Measurements from ENCODE around the gene PIP5KL1.

The PIP5KL1 gene

GRCh38 chr9:127896395-127897192 is 34.0 kb downstream of the PIP5KL1 start:
- TF ChIP-seq EGR1 (IDR thresholded peaks at IDR 0.05) (no peak), REST (IDR thresholded peaks at IDR 0.05; ENCODE audit: low read depth) (no peak), TCF12 (IDR thresholded peaks at IDR 0.05; ENCODE audit: low read depth) (no peak), CEBPB (IDR thresholded peaks at IDR 0.05) (no peak), RAD21 (IDR thresholded peaks at IDR 0.05; ENCODE audit: low read depth) (no peak), USF1 (IDR thresholded peaks at IDR 0.05) (no peak), MAX (IDR thresholded peaks at IDR 0.05) (no peak), YY1 (IDR thresholded peaks at IDR 0.05; ENCODE audit: low read depth) (no peak), CREB1 (IDR thresholded peaks at IDR 0.05; ENCODE audit: low read depth) (no peak), ZBTB7A (IDR thresholded peaks at IDR 0.05; ENCODE audit: low read depth) (no peak), EP300 (IDR thresholded peaks at IDR 0.05; ENCODE audit: borderline replicate concordance) (no peak), NFIC (IDR thresholded peaks at IDR 0.05) (no peak), TAF1 (IDR thresholded peaks at IDR 0.05; ENCODE audit: low read depth) (no peak), FOXM1 (IDR thresholded peaks at IDR 0.05; ENCODE audit: borderline replicate concordance, low read depth) (no peak), TEAD4 (IDR thresholded peaks at IDR 0.05) (no peak)

GRCh38 chr9:127895811-127896210 is 34.8 kb downstream of the PIP5KL1 start:
- TF ChIP-seq CREB1 (IDR thresholded peaks at IDR 0.05; ENCODE audit: low read depth): no peak
- TF ChIP-seq TAF1 (IDR thresholded peaks at IDR 0.05; ENCODE audit: low read depth): no peak
- no peak for TF ChIP-seq TCF12 (IDR thresholded peaks at IDR 0.05; ENCODE audit: low read depth)
- TF ChIP-seq MAX (IDR thresholded peaks at IDR 0.05): no peak
- TF ChIP-seq EGR1 (IDR thresholded peaks at IDR 0.05): no peak
- no peak for TF ChIP-seq CEBPB (IDR thresholded peaks at IDR 0.05)
- no peak for TF ChIP-seq NFIC (IDR thresholded peaks at IDR 0.05)
- no peak for TF ChIP-seq FOXM1 (IDR thresholded peaks at IDR 0.05; ENCODE audit: borderline replicate concordance, low read depth)
- no peak for TF ChIP-seq ZBTB7A (IDR thresholded peaks at IDR 0.05; ENCODE audit: low read depth)

- no peak for TF ChIP-seq TEAD4 (IDR thresholded peaks at IDR 0.05)
- TF ChIP-seq REST (IDR thresholded peaks at IDR 0.05; ENCODE audit: low read depth): no peak
- no peak for TF ChIP-seq ZBTB7A (IDR thresholded peaks at IDR 0.05; ENCODE audit: low read depth)
- no peak for TF ChIP-seq FOXM1 (IDR thresholded peaks at IDR 0.05; ENCODE audit: borderline replicate concordance, low read depth)
These were observed 37.2 kb downstream of the PIP5KL1 start for GRCh38 chr9:127893392-127893791.

GRCh38 chr9:127892831-127893230 is 37.7 kb downstream of the PIP5KL1 start:
- no peak for TF ChIP-seq FOXM1 (IDR thresholded peaks at IDR 0.05; ENCODE audit: borderline replicate concordance, low read depth)
- TF ChIP-seq MAX (IDR thresholded peaks at IDR 0.05): no peak
- no peak for TF ChIP-seq ZBTB7A (IDR thresholded peaks at IDR 0.05; ENCODE audit: low read depth)
- TF ChIP-seq YY1 (IDR thresholded peaks at IDR 0.05; ENCODE audit: low read depth): no peak
- no peak for TF ChIP-seq TCF12 (IDR thresholded peaks at IDR 0.05; ENCODE audit: low read depth)
- TF ChIP-seq REST (IDR thresholded peaks at IDR 0.05; ENCODE audit: low read depth): no peak
- no peak for TF ChIP-seq NFIC (IDR thresholded peaks at IDR 0.05)
- no peak for TF ChIP-seq TEAD4 (IDR thresholded peaks at IDR 0.05)
- no peak for TF ChIP-seq TAF1 (IDR thresholded peaks at IDR 0.05; ENCODE audit: low read depth)
- TF ChIP-seq CREB1 (IDR thresholded peaks at IDR 0.05; ENCODE audit: low read depth): no peak
- TF ChIP-seq EGR1 (IDR thresholded peaks at IDR 0.05): no peak
- no peak for TF ChIP-seq EP300 (IDR thresholded peaks at IDR 0.05; ENCODE audit: borderline replicate concordance)
- TF ChIP-seq USF1 (IDR thresholded peaks at IDR 0.05): no peak
- no peak for TF ChIP-seq RAD21 (IDR thresholded peaks at IDR 0.05; ENCODE audit: low read depth)
- TF ChIP-seq CEBPB (IDR thresholded peaks at IDR 0.05): no peak
